H1 (cell line): Measurements from ENCODE around the gene LGALS9. TPM values are rescaled to one million over a fixed set of nuclear protein-coding genes. Genes with fewer than 3 reads are reported as not detected.

Experiments used
- CTCF ChIA-PET: fragments of 300-600 bp; sonication (Branson Sonifier 250); formaldehyde crosslinking; loops from one replicate; lab custom pipeline; 2021; ENCODE audit not compliant: partially characterized antibody; lab: Charles Lee
- POLR2A ChIA-PET: fragments of 300-600 bp; sonication (Branson Sonifier 250); formaldehyde crosslinking; loops from one replicate; lab custom pipeline; 2021; ENCODE audit warnings: inconsistent platforms; ENCODE audit not compliant: partially characterized antibody; lab: Charles Lee
- DNase-seq, 2 experiments: peaks; one replicate each; pipeline versions ENCODE4 v3.0.0 to v3.0.0-alpha.2; 2010 to 2022; ENCODE audit warnings: low spot score in 2 of 2, low read depth in 1 of 2, mixed read lengths in 1 of 2
- FAIRE-seq: peaks from 2 replicates; lab custom pipeline; 2011; peaks lifted over from hg19 to GRCh38; lab: Jason Lieb, UNC
- H2AFZ ChIP-seq: 2 replicates; pipeline ENCODE4 v1.8.1; 2012; ENCODE audit warnings: low read length, inconsistent platforms
- H2AK5ac ChIP-seq: 2 replicates; pipeline ENCODE4 v1.6.1; 2013; ENCODE audit warnings: low read depth, low read length
- H2BK120ac ChIP-seq: replicated peaks from 2 replicates; pipeline ENCODE3; 2013; ENCODE audit warnings: low read depth, low read length, inconsistent platforms
- H2BK12ac ChIP-seq: 2 replicates; pipeline ENCODE4 v1.6.1; 2013; ENCODE audit warnings: low read depth, low read length
- H2BK15ac ChIP-seq: 2 replicates; pipeline ENCODE4 v1.6.1; 2013; ENCODE audit warnings: low read length
- H2BK20ac ChIP-seq: 2 replicates; pipeline ENCODE4 v1.6.1; 2013; ENCODE audit warnings: low read length
- H2BK5ac ChIP-seq: 2 replicates; pipeline ENCODE4 v1.6.1; 2013; ENCODE audit warnings: low read depth, low read length
- H3K14ac ChIP-seq: 2 replicates; pipeline ENCODE4 v1.6.1; 2013; ENCODE audit warnings: inconsistent platforms; ENCODE audit not compliant: insufficient read length
- H3K18ac ChIP-seq: 2 replicates; pipeline ENCODE4 v1.6.1; 2013; ENCODE audit warnings: low read length; ENCODE audit errors: extremely low read depth
- H3K23ac ChIP-seq: 2 replicates; pipeline ENCODE4 v1.6.1; 2013; ENCODE audit warnings: inconsistent platforms; ENCODE audit not compliant: insufficient read length
- H3K23me2 ChIP-seq: 2 replicates; pipeline ENCODE4 v1.6.1; 2013; ENCODE audit warnings: low read depth, low read length
- H3K27ac ChIP-seq: 2 replicates; pipeline ENCODE4 v1.6.1; 2011; ENCODE audit warnings: low read depth, low read length, inconsistent platforms
- H3K27me3 ChIP-seq, 4 experiments: replicated peaks in 1 of 4; 1 replicate in 1 of 4; 2 replicates in 3 of 4; pipeline versions ENCODE4 v1.6.1 to v1.8.1; 2011 to 2013; ENCODE audit warnings: low read length in 3 of 4, mild to moderate bottlenecking in 3 of 4, inconsistent platforms in 2 of 4, mixed read lengths in 2 of 4, moderate library complexity in 1 of 4; ENCODE audit not compliant: control insufficient read depth in 3 of 4, insufficient read depth in 3 of 4; ENCODE audit errors: extremely low read depth in 1 of 4
- H3K36me3 ChIP-seq, 4 experiments: 2 replicates each; pipeline versions ENCODE4 v1.6.1 to v1.8.1; 2011 to 2013; ENCODE audit warnings: mild to moderate bottlenecking in 4 of 4, low read length in 3 of 4, moderate library complexity in 2 of 4, control low read depth in 1 of 4, inconsistent platforms in 1 of 4; ENCODE audit not compliant: insufficient read depth in 4 of 4, control insufficient read depth in 2 of 4
- H3K4ac ChIP-seq: replicated peaks from 2 replicates; pipeline ENCODE3; 2013; ENCODE audit warnings: low read length, low read depth, mixed read lengths, inconsistent platforms; ENCODE audit not compliant: insufficient read length
- H3K4me1 ChIP-seq, 4 experiments: replicated peaks in 1 of 4; 1 replicate in 1 of 4; 2 replicates in 3 of 4; pipeline versions ENCODE4 v1.6.1 to v1.8.1; 2011 to 2013; ENCODE audit warnings: low read length in 3 of 4, inconsistent platforms in 2 of 4, mixed read lengths in 1 of 4; ENCODE audit not compliant: insufficient read depth in 4 of 4, control insufficient read depth in 3 of 4
- H3K4me2 ChIP-seq, 2 experiments: 2 replicates each; pipeline versions ENCODE4 v1.6.1 to v1.8.1; 2011 to 2013; ENCODE audit warnings: low read depth in 2 of 2, low read length in 2 of 2, control low read depth in 1 of 2, inconsistent platforms in 1 of 2, mild to moderate bottlenecking in 1 of 2; ENCODE audit not compliant: insufficient read depth in 1 of 2
- H3K4me3 ChIP-seq, 4 experiments: fragments of 200-600, 300-600 bp in 1 of 4; sonication (generic), shearing (Covaris generic), sonication (Bioruptor Twin) in 1 of 4; 2 replicates each; pipeline versions ENCODE4 v1.5.1 to v1.8.1; 2011 to 2016; ENCODE audit warnings: low read length in 4 of 4, low read depth in 3 of 4, control low read depth in 2 of 4, inconsistent platforms in 2 of 4, mild to moderate bottlenecking in 2 of 4, mixed read lengths in 1 of 4, moderate library complexity in 1 of 4; ENCODE audit not compliant: insufficient read depth in 2 of 4; ENCODE audit errors: extremely low read depth in 1 of 4
- H3K56ac ChIP-seq: replicated peaks from 2 replicates; pipeline ENCODE3; 2013; ENCODE audit warnings: low read depth, mild to moderate bottlenecking, mixed read lengths, low read length, inconsistent platforms; ENCODE audit not compliant: insufficient read length
- H3K79me1 ChIP-seq: 2 replicates; pipeline ENCODE4 v1.6.1; 2013; ENCODE audit warnings: low read depth, low read length, control low read depth
- H3K79me2 ChIP-seq, 2 experiments: 2 replicates each; pipeline versions ENCODE4 v1.6.1 to v1.8.1; 2012 to 2013; ENCODE audit warnings: low read length in 2 of 2, mild to moderate bottlenecking in 2 of 2, inconsistent platforms in 1 of 2; ENCODE audit not compliant: insufficient read depth in 2 of 2, control insufficient read depth in 1 of 2
- H3K9ac ChIP-seq, 4 experiments: replicated peaks in 1 of 4; 1 replicate in 1 of 4; 2 replicates in 3 of 4; pipeline versions ENCODE4 v1.6.1 to v1.8.1; 2011 to 2013; ENCODE audit warnings: low read depth in 3 of 4, low read length in 3 of 4, control low read depth in 2 of 4, mild to moderate bottlenecking in 2 of 4, moderate library complexity in 2 of 4, inconsistent platforms in 1 of 4; ENCODE audit errors: extremely low read depth in 1 of 4
- H3K9me3 ChIP-seq, 2 experiments: 2 replicates each; pipeline versions ENCODE4 v1.6.1 to v1.8.1; 2012 to 2013; ENCODE audit warnings: mild to moderate bottlenecking in 2 of 2, moderate library complexity in 2 of 2, control low read depth in 1 of 2, inconsistent platforms in 1 of 2, low read depth in 1 of 2, low read length in 1 of 2, mixed read lengths in 1 of 2; ENCODE audit not compliant: insufficient read depth in 2 of 2
- H4K20me1 ChIP-seq, 2 experiments: replicated peaks in 1 of 2; 2 replicates each; pipeline versions ENCODE3 to v1.8.1; 2011 to 2013; ENCODE audit warnings: inconsistent platforms in 2 of 2, low read length in 2 of 2, mild to moderate bottlenecking in 1 of 2; ENCODE audit not compliant: insufficient read depth in 2 of 2, control insufficient read depth in 1 of 2
- H4K5ac ChIP-seq: 2 replicates; pipeline ENCODE4 v1.6.1; 2013; ENCODE audit warnings: low read length, low read depth, mixed read lengths, inconsistent platforms; ENCODE audit not compliant: insufficient read length
- H4K8ac ChIP-seq: 2 replicates; pipeline ENCODE4 v1.8.0; 2013; ENCODE audit warnings: mild to moderate bottlenecking, moderate library complexity, low read length, inconsistent platforms; ENCODE audit not compliant: insufficient read depth; ENCODE audit errors: extremely low read depth
- H4K91ac ChIP-seq: replicated peaks from 2 replicates; pipeline ENCODE3; 2013; ENCODE audit warnings: low read length, mixed read lengths, inconsistent platforms; ENCODE audit not compliant: insufficient read length
- CBX5 ChIP-seq: fragments of 300-800, 300-1000 bp; sonication (generic); IDR thresholded peaks from 2 replicates; pipeline ENCODE4 v1.7.1; 2016; ENCODE audit warnings: antibody characterized with exemption, low read length, low read depth
- HDAC2 ChIP-seq, 2 experiments: fragments of 300-600 bp in 1 of 2; sonication (generic) in 1 of 2; IDR thresholded peaks; 2 replicates each; pipeline ENCODE4 v1.6.1; 2011 to 2012; ENCODE audit warnings: low read depth in 2 of 2, low read length in 2 of 2, mild to moderate bottlenecking in 2 of 2, moderate library complexity in 2 of 2, borderline replicate concordance in 1 of 2, inconsistent platforms in 1 of 2
- JUN ChIP-seq: IDR thresholded peaks from 2 replicates; pipeline ENCODE4 v1.6.1; 2011; ENCODE audit warnings: low read depth, mild to moderate bottlenecking, improper control_type of control experiment, low read length
- WGBS, 2 experiments: shearing (Covaris generic) in 1 of 2; methylation state at CpG; one replicate each; pipeline versions ENCODE4 v1.1.6 to v1.1.7; 2013 to 2015; ENCODE audit warnings: low lambda C conversion rate in 2 of 2, mixed read lengths in 2 of 2, inconsistent platforms in 1 of 2, low coverage in 1 of 2, missing lambda C conversion rate in 1 of 2; ENCODE audit not compliant: insufficient replicate concordance in 2 of 2, insufficient coverage in 1 of 2, insufficient read length in 1 of 2; ENCODE audit errors: extremely low coverage in 1 of 2, missing lambda C conversion rate in 1 of 2; 5-methylcytosine and 5-hydroxymethylcytosine counted together
- polyA plus RNA-seq, 7 experiments: library from polyadenylated mRNA; depleted of rRNA in 3 of 7; stranded (reverse) in 5 of 7; unstranded in 2 of 7; fragments of >200 nt in 5 of 7; fragments of 200-250 nt in 2 of 7; gene quantifications; 1 replicate in 5 of 7; 2 replicates in 1 of 7; 4 replicates in 1 of 7; pipeline versions ENCODE4 v1.2.1 to v1.2.3, GENCODE V29; 2011 to 2013; ENCODE audit warnings: missing spikeins in 2 of 7, mixed read lengths in 2 of 7
- total RNA-seq: library from RNA; stranded (reverse); fragmentation: NEBNext Ultra II Directional; extraction: Animal tissue kit (Norgen Biotek cat#: 25700); gene quantifications from 2 replicates; pipeline ENCODE4 v1.2.1, GENCODE V29; 2021

LGALS9 gene
- total and polyA plus RNA-seq, 2 of the 8 experiments (the other 6 are each of a cell fraction or from before 2014, with no cell fraction given) = 0.95 to 1.7 TPM

- no peak overlapping the region for H2BK120ac ChIP-seq
- CTCF ChIA-PET = interaction anchor here (0.7 to 11.7 kb wide), 27 partner anchors 8 to 362 kb away, joined by 3 to 209 read pairs (median 7); partner anchors contain the start of gene KSR1
- no peak overlapping the region for H2AK5ac ChIP-seq
- H3K36me3 ChIP-seq = peaks cover 0 to 3% (median 0%) of the 10 kb centered on the region in 4 experiments; a peak in 2 of 8 replicates
- H3K4me1 ChIP-seq = no peaks in the 10 kb centered on the region; a peak in 1 of 7 replicates
- POLR2A ChIA-PET = no interaction called here
- whole genome bisulfite sequencing, 2 experiments = 89% methylated on average over 17 of the region's 17 CpGs; no CpG with 5 or more reads in 1 of the 2 experiments
- H3K9ac ChIP-seq = no peak overlapping the region
- no peak overlapping the region for H2BK12ac ChIP-seq
- no peak overlapping the region for H2BK20ac ChIP-seq
- no peak overlapping the region for H4K8ac ChIP-seq
- no peak overlapping the region for H3K23ac ChIP-seq
- DNase-seq (no peak), FAIRE-seq (no peak)
- no peak overlapping the region for H2AFZ ChIP-seq
- no peak overlapping the region for H3K18ac ChIP-seq
- no peaks in the 10 kb centered on the region for H3K79me2 ChIP-seq
- H3K79me1 ChIP-seq = no peaks in the 10 kb centered on the region
- no peak overlapping the region for H4K5ac ChIP-seq
- no peak overlapping the region for H3K4ac ChIP-seq
- H3K27ac ChIP-seq = no peak overlapping the region; the same call in 1 of the 2 replicates
- H4K91ac ChIP-seq = no peak overlapping the region
- H2BK5ac ChIP-seq = no peak overlapping the region; the same call in 1 of the 2 replicates
- no peak overlapping the region for H3K4me2 ChIP-seq
- no peak overlapping the region for H3K14ac ChIP-seq
- H3K4me3 ChIP-seq = no peak overlapping the region
- no peak overlapping the region for H3K56ac ChIP-seq
- no peaks in the 10 kb centered on the region for H3K23me2 ChIP-seq
- no peaks in the 10 kb centered on the region for H3K9me3 ChIP-seq
- H2BK15ac ChIP-seq = no peak overlapping the region
- TF ChIP-seq HDAC2 (IDR thresholded peaks at IDR 0.05; ENCODE audit: borderline replicate concordance in 1 of 2, low read depth in 2 of 2, low read length in 2 of 2) (no peak), JUN (no peak), CBX5 (no peak)
- TF ChIP-seq, all 59 proteins: peak for 0
- no peaks in the 10 kb centered on the region for H3K27me3 ChIP-seq
- H4K20me1 ChIP-seq = peaks cover 0 to 3% of the 10 kb centered on the region in 2 experiments
Measured at GRCh38 chr17:27598337-27599050, 32.5 kb upstream of the LGALS9 start.
